GM19023 (cell line): ENCODE data around the gene NANOS3.
"Not testable (repeated sequence)": the region's sequence is repeated elsewhere in the genome, so short reads cannot be mapped to it uniquely, and the experiment has no call there.

Experiments
- ATAC-seq: cut with Tn5 transposase; IDR thresholded peaks from one replicate; pipeline ENCODE4 v1.9.1; 2021; ENCODE audit warnings: mild to moderate bottlenecking, moderate library complexity; ENCODE audit not compliant: unreplicated experiment

The NANOS3 gene

DNA sequence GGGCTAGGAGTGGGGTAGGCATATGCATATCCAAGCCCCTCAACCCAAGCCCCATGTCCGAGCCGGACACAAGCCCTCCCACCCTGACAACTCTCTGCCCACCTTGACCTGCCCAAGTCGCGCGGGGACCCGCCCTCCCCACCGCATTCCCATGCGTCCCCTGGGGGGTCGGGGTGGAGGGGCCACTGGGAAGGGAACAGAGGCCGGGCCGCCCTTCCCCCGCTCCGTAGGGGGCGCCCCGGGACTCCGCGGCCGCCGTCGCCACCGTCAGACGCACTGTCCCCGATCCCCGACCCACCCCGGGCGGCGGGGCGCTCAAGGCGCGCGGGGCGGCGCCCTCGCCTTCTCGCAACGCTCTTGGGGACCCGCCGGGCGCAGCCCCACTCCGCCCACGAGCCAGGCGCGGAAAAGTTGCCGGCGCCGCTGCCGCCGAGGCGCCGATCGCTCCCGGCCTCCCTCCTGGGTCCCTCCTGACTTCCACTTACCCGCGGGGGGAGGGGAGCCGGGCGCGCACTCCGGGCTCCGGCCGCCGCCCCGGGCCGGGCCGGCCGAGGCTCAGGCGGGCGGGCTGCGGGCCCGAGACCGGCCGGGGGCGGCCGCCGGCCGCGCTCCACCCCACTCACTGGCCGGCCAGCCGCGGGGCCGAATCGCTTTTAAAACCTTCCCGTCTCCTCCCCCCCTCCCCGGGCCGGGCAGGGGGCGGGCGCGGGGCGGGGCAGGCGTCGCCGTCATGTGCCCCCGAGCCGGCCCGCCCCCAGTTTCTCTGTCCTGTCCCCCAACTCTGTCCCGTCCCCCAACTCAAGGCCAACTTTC is 34.4 kb upstream of the NANOS3 start:
- no peak for ATAC-seq

DNA sequence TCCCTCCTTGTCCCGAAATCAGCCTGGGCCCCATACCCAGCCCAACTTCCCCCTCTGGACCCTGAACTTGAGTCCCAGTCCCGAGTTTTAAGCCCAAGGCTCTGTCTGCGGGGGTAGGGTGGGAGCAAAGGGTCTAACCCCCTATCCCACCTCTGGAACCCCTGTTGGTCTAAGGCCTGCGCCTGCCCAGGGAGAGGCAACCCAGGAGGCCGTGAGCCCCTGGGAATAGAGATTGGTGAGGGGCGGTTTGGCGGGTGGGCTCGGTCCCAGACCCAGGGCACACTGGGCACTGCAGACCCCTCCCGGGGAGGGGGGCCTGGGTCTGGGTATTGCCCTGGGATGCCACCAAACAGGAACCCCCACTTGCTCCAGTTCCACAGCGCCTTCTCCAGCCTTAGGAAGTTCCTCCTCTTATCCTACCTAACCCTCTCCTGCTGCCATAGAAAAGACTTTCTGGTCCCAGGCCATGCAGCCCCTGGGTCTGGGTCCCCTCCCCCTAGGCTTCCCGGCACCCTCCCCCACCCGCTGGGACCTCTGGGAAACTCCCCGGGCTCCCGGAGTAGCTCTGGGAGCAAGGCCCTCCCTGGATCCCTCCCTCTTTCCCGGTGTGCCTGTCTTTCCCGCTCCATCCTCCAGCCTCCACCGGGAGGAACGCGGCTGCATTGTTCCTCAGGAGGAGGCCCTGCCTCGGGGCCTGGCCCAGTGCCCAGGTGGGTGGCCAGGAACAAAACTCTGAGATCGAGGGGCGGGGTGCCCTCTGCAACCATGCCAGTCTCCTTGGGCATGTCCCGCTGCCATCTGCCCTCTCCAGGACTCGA is 33.6 kb upstream of the NANOS3 start:
- no peak for ATAC-seq

DNA sequence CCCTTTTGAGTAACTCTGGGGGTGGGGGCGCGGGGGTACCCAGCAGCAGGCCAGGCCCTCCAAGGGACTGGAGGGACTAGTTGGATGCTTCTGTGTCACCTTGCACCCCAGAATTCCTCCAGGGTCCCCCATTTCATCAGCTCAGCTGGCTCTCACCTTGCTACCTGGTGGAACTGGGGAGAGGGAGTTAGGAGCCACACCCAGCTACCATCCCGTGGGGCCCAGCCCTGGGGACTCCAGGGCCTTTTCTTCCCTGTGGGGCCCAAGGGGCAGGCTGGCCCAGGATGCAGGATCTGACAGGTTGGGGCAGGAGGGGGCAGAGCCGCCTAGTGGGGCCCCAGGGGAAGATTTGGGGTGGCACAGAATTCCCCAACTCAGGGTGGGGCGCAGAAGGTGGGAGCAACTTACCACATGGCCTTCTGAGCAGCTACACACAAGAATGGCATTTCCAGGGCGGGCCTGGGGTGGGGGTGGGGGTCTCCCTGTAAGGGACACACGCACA is 32.8 kb upstream of the NANOS3 start:
- no peak for ATAC-seq

DNA sequence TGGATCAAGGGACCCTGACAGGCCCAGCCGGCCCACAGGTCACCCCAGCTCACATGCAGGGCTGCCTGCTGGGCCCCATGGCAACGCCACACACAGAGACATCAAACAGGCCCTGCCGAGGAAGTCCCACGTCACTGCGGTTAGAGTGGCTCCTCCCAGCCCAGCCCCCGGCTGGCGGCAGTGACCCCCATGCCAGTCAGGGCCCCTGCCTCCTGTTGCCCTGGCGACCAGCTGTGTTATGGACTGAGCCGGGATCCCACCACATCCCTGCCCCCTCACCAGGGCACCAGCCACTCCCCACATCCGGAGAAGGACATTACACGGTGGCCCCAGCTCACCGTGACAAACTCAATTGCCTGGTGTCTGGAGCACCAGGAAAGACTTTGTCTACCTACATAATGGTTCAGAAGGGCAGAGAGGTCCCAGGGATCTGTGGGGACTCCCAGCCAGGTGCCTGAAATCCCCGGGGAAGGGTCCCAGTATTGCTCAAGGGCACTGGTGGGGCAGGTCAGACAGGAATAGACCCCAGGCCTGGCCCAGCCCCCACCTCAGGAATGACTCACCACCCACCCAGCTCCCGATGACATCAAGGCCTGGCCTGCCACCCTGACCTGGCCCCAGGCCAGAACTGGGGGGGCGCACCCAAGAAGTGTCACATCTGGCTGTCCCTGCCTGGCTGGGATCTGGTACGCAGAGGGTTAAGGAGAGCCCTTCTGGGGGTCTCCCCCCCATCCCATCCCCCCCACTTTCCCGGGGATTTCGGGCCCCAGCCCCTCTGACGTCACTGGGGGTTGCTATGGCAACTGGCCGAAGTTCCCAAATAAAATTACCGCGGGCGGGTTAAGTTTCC is 30.2 kb upstream of the NANOS3 start:
- ATAC-seq: peak; percentile 51

DNA sequence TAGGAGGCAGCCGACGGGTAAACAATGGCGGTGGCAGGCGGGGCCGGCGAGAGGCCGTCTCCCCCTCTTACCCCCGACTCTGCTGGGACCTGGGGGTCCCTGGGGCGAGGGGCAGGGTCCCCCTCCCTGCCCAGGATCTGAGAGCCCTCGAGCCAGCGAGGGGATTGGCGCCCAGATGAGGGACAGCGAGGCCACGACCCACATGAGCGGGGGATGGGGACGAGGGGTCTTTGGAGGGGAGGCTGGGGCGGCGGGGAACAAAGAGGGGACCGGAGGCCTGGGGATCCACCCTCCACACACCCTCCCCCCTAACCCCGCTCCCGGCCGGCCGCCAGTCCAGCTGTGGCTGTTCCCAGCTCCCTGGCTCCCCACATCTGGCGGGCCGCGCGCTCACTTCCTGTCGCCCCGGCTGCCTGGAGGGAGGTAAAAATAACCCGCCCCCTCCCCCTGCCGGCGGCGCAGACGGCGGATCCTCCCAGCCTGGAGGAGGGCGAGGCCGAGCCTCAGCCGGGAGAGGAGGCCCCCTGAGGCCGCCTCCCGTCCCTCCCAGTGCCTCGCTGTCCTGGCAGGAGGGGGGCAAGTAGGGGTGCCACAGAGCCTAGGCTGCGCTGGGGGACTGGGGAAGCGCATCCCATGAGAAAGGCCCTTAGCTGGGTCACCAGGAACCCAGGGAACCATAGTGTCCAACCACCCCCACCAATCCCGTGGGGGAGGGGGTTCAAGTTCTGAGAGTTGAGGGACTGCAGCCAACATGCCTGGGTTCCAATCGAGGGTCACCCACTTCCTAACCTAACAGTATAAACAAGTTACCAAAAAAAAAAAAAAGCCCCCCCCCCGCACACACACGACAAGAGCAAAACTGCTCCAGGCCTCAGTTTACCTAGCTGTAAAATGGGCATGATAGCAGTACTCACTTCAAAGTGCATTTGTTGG is 29.3 kb upstream of the NANOS3 start:
- ATAC-seq: peak; percentile 2

DNA sequence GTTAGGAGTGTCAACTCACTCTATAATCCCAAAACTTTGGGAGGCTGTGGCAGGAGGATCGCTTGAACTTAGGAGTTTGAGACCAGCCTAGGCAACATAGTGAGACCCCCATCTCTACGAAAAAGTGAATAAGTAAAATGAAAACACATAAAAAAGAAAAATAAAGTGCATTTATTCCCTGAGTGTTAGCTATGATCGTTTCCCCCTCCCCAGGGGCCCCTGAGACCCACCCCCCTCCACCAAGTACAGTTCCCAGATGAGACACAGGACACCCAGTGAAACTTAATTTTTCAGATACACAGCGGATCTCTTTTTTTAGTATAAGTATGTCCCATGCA is 28.6 kb upstream of the NANOS3 start:
- ATAC-seq: no peak

DNA sequence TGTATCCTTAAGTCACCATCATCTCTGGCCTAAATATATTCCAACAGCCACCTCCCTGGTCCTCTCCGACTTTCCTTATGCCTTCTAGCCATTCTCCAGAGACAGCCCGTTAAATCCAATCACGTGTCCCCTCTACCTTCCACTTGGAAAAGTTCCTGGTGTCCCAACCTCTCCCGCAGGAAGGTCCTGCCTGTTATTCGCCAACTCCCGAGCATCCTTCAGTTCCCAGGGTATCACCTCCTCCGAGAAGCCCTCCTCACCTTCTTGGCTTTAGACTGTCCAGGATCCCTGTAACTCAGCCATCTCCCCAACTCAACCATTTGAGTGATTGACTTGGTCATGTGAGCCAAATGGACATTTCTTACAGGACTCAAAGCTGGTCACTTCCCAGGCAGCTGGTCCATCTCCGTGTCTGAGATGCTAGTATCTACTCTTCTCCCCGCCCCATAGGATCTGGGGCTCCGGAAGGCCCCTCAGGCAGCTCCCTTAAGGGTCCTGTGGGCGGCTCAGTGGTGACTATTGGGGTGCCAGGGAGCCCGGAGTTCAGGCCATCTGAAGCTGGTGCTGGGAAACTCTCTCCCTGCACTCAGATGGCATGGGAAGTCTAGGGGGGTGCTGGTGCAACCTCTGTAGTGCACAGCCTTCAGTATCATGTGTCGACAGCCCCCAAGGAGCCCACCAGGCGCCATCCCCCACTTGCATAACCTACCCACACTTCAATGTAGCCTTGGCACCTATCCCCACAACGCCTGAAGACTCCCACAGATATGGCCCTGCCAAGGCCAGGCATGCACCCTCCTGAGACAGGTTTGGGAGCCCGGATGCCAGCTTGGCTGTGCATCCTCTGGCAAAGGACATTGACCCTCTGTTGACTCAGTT is 27.9 kb upstream of the NANOS3 start:
- no peak for ATAC-seq

DNA sequence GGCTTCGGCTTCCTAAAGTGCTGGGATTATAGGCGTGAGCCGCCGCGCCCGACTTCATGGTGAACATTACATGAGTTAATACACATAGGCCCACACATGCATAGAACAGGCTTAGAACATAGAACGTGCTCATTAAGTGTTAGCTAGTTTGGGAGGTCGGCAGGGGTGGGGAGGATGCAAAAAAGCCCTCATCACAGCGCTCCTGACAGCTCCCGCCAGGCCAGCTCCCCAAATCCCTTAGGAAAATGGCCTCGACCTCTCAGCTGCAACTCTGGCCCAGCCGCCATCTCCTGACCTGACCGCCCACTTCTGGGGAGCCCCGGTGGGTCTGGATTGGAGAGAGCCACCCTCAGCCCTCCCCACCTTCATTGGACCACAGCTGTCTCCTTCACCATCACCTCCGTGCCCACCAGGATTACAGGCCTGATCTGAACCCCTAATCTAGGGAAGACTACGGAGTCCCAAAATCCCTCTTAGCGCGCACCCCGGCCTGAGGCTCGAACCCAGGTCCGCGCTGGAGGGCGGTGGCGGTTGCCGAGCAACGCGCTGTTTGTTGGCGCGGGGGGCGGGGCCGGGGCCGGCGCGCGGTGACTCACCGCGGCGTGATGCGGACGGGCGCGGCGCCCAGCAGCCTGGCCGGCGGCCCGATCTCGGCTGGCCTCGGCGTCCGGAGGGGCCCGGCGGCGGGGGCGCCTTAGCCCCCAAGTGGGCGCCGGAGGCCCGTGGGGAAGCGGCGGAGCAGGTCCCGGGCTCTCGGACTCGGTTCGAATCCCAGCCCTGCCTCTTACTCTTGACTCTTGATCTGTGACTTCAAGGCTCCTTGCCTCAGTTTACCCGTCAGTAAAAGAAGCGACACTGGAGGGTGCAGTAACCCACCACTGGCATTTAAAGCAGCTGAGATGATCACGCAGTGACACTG is 26.7 kb upstream of the NANOS3 start:
- no peak for ATAC-seq

DNA sequence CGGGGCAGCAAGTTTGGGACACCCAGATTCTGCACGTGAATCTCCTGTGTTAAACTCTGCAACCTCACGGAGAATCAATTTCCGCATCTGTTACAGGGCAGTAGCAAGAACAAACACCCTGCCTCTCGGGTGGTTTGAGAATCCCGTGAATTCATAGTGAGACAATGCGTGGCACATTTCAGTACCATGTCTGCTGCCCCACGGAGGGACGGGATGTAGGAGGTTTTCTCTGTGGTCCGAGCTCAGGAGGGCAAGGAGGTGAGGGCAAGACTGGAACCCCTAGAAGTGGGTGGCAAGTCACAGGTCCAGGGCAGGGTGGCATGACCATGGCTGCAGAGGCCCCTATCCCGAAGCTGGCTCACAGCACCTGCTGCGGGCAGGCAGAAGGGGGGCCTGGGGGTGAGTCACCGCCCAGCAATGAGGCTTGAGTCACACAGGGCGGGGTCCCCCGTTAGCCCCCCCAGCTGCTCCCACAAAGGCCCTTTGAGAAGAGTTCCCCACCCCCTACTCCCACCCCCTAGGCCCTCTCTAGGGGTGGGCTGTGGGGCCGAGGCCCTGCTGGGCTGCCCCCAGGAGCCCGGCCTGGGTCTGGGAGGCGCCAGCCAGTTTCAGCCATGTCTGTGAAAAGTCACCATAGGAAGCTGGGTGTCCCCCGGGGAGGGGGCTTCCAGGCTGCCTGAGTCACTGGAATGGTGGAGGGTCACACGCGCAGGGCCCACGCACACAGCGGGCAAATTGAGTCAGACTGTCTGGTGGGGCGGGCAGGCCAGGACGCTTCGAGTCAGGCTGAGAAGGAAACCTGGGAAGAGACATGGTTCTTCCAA is 25.8 kb upstream of the NANOS3 start:
- ATAC-seq: no peak

DNA sequence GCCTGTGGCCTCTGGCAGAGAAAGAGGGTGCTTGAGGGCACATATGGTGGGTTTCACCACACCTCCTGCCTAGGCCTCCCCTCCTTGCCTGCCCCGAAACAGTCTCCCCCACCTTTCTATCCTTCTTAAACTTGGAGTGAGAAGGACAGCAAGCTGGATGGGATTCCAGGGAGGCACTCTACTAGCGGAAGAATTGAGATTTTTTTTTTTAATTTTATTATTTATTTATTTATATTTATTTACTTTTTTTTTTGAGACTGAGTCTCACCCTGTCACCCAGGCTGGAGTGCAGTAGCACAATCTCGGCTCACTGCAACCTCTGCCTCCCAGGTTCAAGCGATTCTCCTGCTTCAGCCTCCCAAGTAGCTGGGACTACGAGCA is 25.2 kb upstream of the NANOS3 start:
- ATAC-seq: not testable (repeated sequence)

DNA sequence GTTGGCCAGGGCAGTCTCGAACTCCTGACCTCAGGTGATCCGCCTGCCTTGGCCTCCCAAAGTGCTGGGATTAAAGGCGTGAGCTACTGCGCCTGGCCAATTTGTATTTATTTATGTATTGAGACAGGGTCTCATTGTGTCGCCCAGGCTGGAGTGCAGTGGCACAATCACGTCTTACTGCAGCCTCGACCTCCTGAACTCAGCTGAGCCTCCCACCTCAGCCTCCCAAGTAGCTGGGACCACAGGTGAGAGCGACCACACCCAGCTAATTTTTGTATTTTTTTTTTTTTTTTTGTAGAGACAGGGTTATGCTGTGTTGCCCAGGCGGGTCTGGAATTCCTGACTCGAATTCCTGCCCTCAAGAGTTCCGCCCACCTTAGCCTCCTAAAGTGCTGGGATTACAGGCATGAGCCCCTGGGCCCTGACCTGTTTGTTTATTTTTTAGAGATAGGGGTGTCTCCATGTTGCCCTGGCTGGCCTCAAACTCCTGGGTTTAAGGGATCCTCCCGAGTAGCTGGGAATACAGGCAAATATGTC is 24.7 kb upstream of the NANOS3 start:
- ATAC-seq: not testable (repeated sequence)

DNA sequence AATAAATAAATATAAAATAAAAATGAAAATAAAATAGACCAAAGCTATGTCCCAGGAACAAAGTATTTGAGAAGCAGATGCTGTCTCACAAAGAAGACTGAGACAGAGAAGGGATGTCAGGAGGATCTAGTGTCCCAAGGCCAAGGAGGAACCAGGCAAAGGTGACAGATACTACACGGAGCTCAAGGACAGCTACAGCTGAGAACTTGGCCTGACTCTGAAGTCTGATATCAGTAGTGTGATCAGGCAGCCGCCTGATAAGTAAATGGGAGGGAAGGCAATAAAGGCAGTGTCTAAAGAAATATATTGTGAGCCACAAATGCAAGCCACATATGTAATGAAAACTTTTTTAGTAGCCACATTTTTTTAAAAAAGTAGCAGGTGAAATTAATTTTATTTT is 20.4 kb upstream of the NANOS3 start:
- no peak for ATAC-seq

DNA sequence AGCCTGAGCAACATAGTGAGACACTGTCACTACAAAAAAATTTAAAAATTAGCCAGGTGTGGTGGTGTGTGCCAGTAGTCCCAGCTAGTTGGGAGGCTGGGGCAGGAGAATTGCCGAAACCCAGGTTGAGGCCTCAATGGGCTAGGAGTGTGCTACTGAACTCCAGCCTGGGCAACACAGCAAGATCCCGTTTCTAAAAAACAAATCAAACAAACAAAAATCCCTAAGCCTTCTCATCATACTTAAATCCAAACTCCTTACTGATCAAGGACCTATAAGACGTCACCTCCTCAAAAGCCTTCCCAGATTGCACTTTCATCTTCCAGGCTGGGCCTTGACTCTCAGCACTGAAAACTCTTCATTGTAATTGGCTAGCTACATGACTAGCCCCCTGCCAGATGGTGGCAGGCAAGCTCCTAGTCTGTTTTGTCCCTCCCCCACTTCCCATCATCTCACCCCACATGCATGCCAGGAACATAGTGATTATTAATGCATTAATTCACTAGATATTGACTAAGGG is 17.5 kb upstream of the NANOS3 start:
- ATAC-seq: no peak

DNA sequence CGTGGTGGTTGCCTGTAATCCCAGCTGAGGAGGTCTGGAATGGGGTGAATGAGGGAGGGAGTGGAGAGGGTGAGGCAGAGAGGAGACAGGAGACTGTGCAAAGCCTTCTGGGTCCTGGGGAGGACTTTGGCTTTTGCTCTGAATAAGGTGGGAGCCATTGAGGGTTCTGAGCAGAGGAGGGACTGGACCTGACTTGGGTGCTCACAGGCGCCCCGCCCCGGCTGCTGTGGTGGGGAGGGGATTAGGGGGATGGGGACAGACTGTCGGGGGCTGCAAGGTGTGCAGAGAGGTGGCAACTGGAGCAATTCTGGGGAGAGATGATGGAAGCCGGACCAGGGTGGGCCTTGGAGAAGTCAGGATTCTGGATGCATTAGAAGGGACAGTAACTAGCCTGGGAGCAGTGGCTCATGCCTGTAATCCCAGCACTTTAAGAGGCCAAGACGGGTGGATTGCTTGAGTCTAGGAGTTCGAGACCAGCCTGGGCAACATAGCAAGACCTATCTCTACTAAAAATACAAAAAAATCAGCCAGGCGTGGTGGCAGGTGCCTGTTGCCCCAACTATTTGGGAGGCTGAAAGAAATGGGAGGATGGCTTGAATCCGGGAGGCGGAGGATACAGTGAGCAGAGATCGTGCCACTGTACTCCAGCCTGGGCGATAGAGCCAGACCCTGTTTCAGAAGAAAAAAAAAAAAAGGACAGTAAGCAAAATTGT is 16.1 kb upstream of the NANOS3 start:
- ATAC-seq: no peak

DNA sequence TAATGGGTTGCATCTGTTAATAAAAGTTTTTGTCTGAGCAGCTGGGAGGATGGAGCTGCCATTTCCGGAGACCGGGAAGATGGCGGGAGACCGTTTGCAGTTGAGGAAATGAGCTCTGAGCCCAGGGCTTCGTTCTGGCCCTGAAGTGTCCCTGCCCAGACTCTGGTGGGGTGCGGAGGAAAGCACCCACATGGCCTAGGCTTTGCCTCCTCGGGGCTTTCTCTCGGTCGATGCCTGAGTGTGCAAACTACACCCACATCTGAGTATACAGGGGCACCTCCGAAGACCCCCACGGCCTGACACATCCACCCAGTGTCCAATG is 15.6 kb upstream of the NANOS3 start:
- peak; percentile 26 for ATAC-seq
